Inferior parietal cortex (tissue), 1 donor: ENCODE results near the gene FBXO8.

ENCODE experiments used
- DNase-seq: peaks from one replicate; pipeline ENCODE4 v3.0.0-alpha.2; 2016; ENCODE audit errors: extremely low spot score

Gene FBXO8

DNA sequence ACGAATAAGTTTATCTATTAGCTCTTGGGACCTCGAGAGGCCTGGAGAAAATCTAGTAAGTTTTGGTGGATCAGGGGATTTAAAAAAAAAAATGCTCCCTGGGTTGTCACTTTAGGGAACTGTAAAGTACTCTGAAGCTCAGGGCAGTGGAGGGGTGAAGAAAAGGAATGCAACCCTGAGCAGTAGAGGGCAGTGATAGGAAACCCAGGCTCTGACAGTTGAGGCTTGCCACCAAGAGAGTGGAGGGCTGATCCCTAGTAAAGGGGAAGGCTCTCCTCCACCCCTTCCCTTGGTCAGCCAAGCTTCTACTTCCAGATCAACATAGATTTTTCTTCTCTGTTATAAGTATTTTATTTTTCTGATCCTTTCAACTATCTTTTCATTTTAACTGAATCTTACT lies 73.1 kb downstream of the FBXO8 start:
- no peak for DNase-seq

DNA sequence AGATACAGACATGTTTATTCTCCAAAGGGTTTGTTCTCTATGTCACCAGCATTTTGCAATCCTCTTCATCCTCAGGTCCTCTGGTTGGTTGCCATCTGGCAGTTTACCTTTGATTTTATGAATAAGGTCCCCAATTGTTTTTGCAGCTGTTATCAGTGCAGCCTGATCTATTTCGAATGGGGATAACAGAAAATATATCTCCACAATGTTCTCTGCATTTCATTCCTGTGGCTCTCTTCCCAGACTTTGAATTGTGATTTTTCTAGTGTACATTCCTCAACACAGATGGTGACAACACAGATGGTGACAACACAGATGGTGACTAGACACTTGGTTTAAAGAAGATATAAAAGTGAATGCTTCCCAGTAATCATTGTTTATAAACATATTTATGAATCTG lies 74.1 kb downstream of the FBXO8 start:
- no peak for DNase-seq

DNA sequence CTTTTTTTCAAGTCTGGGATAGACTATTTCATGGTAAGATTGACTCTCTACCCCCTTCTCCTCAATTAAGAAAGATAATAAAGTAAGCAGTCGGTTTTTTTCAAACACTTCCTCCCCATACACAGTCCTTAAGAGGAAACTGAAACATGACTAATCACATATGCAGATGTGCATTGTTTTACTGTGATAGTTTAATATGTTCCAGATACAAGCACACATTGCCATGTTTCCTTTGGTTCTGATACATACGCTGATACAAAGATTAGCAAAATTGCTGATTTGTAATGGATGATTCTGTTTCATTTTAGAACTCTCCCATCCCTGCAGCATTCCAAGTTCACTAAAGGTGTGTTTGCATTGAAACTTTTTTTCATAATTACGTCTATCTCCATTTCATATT lies 76.1 kb downstream of the FBXO8 start:
- DNase-seq, result no peak

DNA sequence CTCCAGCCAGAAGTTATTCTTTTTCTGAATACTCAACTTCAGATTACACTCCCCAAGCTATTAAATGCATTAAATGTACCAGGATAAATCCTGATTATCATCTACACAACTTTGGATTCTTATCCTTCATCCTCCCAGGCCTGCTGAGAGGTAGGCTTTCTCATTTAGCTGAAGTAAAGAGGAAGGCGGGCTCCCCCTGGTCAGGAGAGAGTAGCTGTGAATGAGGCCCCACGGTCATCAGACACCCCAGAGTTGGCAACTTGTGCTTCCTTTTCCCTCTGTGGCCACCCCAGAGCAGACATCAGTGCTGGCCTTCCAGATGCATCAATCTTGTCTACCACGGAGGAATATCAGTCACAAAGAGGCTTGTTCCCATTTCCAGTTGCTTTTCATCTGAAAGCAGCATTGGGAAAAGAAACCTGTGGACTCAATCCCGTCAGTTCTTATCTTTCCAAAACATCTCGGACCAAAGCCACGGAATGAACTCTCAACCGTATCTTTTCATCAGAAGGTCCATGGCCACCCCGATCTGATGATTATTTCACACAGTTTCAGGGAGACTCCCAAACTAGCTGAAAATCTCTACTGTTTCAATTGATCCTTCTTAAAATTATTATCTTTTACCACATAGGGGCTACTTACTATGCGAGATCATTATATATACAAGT lies 79.2 kb downstream of the FBXO8 start:
- no peak for DNase-seq

DNA sequence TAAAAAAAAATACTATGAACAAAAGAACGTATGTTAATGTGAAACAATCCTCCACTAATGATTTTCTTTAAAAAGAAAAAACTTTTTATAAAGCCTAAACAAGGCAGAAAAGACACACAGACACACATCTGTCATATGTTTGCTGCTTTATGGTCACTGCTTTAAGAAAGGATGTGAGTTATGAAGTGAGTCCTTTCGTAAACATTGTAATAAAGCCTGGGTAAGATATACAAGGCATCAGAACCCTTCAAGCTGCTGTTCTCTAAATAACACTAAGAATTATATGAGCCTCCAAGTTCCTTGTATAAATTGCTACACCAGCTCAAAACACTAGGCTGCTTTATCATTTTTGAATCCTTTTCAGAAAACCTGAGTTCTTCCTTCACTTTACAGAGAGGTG lies 81.6 kb downstream of the FBXO8 start:
- DNase-seq, result no peak

DNA sequence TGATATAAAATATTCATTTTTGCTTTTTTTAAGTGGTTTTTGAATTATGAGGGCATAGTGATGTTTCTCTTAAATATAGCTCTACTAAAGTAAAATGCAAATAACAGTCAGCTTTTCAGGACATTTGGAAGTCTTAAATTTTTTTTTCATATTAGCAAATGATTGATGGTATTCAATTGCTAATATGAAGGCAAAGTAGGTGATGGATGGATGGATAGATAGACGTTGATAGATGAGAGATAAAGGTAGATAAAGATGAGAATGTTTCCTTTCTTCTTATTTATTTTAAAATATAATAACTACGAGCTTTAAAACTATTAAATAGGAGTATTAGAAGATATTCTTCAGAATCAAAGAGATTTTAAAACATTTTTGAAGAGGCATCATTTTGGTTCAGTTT lies 83.7 kb downstream of the FBXO8 start:
- DNase-seq, result no peak

DNA sequence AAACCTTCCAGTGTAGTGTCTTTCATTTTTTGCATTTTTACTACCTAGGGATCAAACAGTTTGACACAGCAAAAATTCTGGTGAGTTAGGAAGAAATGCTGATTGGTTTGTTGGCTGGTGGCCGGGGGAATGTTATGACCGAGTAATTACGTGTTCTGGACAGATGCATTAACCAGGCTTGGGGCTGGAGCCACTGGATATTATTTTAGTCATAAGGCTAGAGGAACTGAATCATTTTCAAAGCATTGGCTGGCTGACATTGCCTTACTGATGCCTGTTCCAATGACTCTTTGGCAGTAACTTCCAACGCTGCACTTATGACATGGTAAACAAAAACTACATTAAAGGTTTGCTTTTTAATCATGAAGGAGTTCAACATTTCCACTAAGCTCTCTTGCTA lies 84.6 kb downstream of the FBXO8 start:
- no peak for DNase-seq

DNA sequence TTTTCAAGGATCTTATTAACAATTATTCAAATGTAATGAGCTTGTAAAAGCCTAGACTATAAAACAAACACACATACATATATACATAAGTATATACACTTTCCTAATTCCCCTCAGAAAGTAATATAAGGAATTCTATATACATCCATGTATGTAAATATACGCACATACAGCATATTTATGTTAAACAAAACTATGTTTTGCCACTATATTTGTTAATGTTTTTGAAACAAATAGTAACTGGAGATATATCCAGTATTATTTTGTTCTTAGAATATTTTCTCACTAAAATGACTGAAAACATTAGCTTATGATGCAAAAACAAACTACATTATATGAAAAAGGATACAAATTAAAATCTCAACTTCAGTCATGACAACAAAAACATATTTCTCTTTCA lies 85.1 kb downstream of the FBXO8 start:
- no peak for DNase-seq

DNA sequence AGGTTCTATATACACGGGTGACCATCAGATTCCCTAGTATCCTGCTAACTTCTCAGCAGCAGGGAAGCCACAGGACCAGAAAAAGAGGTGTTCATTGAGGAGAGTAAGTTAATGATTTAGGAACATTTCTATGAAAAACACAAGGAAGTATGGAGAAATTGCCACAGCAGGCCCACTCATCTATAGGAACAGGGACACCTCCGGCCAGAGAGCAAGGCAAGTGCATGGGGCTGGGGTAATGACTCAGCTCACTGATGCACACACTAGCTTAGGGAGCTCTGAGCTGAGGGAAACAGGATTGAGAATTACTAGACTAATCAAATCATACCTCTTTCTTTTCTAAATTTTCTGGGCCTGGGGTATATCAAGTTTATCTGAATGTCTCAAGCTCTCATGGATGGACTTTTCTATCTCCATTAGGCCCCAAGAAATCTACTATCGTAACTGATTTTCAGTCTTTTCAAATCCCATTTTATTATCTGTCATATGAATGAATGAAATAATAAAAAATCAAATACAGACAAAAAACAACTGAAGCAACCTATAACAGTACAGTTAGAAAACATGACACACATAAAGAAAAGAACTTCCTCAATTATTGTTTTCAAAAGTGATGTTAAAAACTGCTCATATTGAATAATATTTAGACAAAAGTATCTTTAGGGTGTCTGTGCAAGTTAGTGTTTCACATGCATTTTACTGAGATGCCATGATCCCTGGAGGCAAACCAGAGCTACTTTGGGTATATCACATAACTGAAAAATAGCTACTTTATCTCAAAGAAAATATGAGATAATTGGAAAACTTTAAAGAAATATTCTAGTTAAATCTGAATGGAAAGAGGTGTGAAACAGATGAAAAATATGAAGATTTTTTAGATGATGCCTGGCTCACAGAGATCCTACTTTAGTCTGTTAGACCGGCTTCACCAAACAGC lies 89.8 kb downstream of the FBXO8 start:
- no peak for DNase-seq

DNA sequence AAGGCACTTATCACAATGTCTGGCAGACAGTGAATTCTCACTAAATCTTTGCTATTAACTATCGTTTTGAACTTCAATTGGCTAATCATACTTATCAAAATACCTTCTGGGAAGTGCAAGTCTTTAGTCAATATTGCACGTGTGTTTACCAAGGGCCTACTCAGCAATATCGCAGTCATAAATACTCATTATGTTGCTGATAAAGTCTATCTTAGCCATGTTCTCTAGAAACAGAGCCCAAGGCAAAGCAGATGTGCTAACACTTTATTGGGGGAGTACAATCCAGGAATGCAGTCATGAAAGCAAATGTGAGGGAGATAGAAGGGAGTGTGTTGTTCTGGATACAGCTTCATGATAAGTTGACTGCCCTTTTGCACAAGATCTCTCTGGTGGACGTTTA lies 90.5 kb downstream of the FBXO8 start:
- no peak for DNase-seq

DNA sequence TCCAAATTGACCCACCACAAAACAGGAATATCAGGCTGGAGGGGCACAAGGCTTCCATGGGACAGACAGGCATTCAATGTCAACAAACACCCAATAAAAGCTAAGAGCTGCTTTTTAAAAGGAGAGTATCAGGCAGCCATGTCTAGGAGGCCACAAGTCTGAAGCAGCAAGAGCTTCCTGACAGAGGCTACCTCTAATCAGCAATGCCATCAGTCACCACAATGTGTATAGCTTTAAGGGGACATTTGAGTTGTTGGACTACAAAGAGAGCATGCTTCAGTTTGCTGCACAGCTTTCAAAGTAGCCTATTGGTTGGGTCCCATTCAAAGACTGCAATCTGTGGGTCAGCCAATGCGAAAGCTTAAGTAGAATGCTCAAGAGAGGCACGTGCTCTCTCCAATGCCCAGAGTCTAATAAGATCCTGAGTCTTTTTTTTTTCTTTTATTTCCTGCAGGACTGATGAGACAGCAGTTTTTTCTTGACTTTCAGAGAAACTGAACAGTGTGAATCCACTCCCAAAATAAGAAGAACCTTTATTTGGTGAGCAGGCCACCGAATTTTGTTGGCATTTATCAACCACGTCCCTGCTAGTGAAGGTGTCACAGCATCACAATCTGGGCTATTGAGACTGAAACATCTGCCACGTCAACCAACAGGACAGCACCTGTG lies 92.5 kb downstream of the FBXO8 start:
- no peak for DNase-seq

DNA sequence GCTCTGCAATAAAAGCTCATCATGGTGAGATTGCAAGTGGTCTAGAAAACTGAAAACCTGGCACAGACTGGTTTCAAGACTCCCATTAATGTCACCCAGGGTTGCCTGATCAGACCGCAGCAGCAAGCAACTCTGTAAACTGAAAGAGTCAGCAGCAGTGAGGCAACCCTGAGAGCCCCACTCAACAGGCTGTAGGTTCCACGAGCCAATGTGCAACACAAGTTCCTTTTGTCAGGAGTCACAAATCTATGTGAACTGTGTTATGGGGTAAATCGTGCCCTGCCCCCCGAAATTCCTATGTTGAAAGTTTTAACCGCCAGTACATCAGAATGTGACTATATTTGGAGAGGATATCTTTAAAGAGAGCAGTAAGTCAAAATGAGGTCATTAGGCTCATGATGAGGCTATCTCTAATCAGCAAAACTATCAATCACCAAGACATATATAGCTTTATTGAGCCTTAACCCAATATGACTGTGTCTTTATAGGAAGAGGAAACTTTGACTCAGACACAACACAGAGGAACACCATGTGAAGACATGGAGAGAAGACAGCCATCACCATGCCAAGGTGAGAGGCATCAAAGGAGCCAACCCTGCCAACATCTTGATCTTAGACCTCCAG lies 94.0 kb downstream of the FBXO8 start:
- no peak for DNase-seq
